C1 segment of cervical spinal cord (tissue), 14 donors: Measurements from ENCODE around the gene NKD1.

Source experiments
- DNase-seq, 14 donors: peaks; one replicate each; lab custom pipeline; 2025; lab: John Stamatoyannopoulos, UW

NKD1 gene

DNA sequence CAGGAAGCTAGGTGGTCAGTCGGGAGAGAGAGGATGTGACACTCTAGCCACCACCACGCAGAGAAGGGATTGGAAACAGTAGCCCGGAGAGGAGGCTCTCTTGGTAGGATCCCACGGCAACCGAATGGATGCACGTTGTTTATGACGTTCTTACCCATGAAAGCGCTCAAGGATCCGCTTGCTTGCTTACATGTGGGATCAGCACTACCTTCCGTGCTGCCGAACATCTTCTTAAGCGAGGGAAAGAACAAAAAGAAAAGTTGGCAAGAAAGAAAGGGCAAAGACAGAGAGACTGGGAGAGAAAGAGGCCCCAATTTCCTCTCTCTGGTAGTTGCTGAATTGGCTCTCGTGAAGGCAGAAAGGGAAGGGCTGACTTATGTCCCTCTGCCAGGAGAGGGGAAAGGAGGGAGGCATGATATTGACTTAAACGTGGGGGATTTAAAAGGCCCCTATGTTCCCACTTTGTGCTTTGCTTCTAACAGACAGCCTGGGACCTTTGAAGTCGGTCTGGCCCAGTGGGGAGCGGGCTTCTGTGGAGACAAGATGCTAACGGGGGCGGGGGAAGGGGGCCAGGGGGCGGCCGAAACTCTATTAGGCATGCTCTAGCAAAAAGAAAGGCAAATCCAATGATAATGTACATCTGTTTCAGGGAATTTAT is 97.5 kb downstream of the NKD1 start:
- DNase-seq, result no peak

DNA sequence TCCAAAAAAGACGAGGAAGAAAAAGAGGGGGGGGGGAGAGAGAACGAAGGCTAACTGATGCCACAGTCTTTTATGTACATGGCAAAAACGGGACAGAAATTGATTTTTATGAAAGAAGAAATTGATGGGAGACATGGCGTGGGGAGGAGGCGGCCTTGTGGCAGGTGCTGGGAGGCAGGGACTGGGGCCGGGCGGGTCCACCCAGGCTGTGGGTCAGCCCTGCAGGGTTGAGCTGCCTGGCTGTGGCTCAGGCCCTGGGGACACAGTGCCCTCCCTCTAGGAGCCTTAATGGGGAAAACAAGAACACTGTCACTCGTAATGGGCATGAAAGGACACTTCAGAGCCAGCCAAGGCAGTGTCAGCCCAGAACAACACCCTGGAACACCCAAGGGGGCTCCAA is 98.1 kb downstream of the NKD1 start:
- no peak for DNase-seq

DNA sequence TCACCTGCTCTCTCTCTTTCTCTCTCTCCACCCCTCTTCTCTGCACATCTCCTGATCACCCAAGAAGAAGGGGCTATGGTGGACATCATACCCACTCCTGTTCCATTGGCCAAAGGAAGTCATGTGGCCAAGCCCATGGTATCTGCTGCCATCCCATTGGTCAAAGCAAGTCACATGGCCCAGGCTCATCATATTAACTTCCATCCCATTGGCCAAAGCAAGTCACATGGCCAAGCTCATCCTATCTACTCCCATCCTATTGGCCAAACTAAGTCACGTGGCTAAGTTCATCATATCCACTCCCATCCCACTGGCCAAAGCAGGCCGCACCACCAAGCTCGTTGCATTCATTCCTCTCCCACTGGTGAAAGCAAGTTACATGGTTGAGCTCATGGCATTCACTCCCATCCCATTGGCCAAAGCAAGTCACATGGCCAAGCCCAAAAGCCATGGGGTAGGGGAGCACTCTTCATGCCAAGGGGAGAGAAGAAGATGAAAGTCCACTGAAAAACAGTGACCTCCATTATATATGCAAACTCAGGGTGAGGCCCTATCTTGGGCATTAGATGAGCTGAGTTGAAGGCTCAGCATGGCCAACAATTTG is 103.7 kb downstream of the NKD1 start:
- no peak for DNase-seq

DNA sequence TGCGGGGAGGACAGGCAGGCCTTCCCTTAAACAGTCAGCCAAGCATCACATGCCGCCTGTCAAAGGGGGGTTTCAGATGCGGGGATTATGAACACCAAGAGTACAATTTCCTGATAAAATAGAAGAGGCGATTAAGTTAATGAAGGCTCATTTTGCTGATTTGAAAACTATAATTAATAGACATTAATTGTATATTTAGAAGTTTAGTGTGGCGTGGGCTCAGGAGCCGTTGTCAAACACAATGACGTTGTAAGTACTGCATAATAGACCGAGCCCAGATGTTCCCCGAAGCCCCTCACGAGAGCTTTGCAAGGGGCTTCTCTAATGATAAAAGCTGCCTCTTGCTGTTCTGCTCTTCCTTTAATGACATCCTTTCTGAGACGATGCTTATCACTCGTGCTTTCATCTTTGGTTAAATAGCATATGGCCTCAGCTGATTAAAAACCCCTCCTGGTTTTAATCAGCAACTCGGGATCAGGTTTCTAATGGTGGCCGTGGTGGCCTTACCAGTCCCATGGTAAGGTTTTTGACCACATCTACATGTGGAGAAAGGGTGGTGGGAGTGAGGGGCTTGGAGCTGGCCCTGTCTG is 104.7 kb downstream of the NKD1 start:
- DNase-seq, result no peak

DNA sequence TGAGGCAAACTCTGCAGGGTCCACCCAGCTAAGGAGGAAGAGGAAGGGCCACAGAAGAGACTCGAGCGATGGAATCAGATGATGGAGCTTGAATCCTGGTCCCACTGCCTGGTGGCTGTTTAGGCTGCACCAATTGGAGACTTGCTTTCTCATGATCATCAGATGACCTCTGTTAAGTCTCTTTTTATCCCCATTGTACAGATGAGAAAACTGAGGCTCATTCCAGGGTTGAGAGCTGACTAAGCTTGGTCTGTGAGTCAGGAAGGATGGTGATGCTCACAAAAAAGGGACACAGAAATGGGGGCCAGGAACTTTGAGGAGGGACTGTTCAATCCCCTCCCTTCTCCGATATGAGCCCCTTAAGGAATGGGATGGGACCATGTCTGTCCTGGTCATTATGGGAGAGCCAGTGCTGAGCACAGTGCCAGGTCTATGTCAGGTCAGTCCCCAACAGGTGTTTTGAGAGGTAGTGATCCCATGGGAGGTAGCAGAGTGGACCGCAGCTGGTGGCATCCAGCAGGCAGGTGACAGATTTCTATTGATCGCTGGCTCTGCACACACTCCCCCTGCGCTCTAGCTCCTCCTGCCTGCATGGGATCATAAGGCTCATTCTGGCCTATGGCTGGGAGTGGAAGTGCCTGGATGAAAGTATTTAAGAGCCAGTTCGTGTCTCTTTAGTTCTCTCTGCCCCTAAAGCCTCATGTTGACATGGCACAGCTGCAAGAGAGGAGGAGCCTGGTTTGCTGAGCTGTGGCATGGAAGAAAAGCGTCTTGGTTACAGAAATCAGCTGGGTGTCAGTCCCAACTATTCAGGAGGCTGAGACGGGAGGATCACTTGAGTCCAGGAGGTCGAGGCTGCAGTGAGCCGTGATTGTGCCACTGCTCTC is 105.7 kb downstream of the NKD1 start:
- DNase-seq, result no peak

DNA sequence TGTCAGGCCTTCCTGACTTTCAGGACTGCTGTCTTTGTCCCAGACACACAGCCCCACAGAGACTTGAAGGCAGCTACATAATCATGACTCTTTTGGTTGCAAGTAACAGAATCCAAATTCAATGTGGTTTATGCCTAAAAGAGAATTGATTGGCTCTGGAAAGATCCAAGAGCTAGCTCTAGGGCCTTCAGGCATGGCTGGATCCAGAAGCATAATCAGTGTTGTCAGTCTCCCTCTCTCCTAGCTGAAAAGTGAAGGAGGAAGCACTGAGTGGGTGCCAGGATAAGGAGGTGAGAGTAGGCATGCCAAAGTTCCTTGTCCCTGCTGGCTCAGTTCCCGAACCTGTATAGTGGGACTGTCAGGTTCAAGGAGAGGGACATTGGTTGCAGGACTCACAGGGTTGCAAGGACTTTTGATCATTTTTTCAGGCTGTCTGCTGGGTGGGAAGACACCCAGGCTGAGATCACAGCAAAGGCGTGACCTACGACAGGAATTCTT is 107.4 kb downstream of the NKD1 start:
- no peak for DNase-seq

DNA sequence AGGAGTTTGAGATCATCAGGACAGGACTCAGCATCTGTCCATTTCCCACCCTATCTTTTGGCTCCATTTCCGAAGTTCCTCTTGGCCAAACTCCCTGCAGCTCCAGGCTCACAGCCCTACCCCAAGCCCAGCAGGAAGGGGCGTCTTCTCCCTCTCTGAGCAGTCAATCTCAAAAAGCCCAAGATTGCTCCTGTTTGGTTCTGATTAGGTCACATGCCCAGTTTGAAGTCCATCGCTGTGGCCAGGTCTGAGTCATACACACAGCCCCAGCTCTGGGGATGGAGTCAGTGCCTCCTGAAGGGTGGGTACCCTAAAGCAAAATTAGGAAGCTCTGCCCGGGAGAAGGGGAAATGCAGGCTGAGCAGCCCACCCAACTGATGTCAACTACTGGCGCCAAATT is 109.0 kb downstream of the NKD1 start:
- no peak for DNase-seq

DNA sequence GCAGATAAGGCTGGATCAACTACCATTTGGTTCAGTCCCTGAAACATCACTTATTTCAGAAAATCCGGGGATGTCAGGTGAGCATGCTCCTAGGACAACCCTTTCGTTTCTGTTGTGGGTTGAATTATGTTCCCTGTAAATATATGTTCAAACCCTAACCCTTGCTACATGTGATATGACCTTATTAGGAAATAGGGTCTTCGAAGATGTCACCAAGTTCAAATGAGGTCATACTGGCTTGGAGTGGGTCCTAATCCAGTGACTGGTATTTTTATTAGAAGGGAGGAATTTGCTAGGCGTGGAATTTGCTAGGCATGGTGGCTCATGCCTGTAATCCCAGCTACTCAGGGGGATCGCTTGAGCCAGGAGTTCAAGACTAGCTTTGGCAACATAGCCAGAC is 111.6 kb downstream of the NKD1 start:
- DNase-seq, result no peak

DNA sequence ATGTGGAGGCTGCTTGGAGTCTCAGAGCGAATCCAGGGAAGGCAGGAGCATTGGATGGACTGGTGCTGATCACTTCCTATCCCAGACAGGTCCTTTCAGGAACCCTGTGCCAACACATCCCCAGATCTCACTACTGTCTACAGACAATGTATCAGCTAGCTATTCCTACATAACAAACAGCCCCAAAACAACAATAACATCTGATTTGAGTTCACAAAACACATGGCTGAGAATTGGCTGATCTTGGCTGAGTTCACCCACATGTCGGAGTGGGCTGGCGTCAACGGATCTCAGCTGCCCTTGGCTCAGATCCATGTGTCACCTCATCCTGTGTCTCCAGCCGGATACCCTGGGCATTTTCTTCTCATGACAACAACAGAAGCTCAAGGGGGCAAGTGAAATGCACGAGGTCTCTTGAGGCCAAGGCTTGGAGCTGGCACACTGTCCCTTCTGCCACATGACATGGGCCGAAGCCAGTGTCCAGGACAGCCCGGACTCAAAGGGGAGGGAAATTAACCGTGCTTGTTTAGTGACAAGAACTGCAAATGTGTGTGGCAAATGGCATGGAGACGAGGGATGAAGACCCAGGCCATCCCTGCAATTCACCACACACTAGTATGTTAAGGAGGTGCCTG is 114.2 kb downstream of the NKD1 start:
- no peak for DNase-seq

DNA sequence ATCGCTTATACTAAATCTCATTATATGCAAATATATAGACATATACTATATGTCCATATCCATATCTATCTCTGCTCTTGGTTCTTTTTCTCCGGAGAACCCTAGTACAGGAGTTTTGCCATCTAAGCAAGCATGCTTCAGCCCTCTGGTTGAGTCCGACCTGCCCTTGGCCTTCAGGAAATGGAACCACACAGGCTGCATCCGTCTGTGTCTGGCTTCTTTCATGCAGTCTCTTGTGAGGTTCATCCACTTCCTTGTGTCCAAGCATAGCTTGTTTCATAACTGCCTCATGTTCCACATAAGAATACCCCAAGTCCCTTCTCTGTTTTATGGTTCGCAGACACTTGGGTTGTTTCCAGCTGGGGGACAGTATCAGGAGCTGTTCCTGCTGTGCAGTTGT is 116.1 kb downstream of the NKD1 start:
- DNase-seq, result no peak

DNA sequence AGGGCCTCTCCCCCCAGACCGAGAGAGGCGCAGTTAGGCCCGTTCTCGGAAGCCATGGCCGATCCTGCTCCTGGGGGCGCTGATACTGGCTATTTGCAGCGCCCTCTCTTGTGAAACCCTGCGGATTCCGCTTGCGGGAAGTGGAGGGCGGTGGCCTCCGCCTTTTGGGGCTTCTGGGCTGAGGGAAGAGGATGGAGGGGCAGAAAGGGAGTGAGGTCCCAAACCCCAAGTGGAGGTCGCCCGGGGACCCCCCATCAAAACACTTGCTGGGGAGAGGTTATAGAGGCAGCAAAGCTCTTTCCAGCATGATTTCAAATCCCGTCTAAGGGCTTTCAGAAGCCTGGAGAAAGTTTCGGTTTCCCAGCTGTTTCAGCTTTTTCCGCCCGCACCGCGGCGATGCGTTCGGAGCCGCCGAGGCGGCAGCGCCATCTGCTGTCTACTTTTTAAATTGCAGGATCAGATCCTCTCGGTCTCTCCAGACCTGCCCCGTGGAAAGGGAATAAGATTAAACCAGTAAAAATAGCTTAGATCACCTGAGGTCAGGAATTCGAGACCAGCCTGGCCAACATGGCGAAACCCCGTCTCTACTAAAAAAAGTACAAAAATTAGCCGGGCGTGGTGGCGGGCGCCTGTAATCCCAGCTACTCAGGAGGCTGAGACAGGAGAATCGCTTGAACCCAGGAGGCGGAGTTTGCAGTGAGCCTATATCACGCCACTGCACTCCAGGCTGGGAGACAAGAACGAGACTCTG is 117.1 kb downstream of the NKD1 start:
- peak in 13 of 14 donors; percentile 18 to 83 (median 48) for DNase-seq

DNA sequence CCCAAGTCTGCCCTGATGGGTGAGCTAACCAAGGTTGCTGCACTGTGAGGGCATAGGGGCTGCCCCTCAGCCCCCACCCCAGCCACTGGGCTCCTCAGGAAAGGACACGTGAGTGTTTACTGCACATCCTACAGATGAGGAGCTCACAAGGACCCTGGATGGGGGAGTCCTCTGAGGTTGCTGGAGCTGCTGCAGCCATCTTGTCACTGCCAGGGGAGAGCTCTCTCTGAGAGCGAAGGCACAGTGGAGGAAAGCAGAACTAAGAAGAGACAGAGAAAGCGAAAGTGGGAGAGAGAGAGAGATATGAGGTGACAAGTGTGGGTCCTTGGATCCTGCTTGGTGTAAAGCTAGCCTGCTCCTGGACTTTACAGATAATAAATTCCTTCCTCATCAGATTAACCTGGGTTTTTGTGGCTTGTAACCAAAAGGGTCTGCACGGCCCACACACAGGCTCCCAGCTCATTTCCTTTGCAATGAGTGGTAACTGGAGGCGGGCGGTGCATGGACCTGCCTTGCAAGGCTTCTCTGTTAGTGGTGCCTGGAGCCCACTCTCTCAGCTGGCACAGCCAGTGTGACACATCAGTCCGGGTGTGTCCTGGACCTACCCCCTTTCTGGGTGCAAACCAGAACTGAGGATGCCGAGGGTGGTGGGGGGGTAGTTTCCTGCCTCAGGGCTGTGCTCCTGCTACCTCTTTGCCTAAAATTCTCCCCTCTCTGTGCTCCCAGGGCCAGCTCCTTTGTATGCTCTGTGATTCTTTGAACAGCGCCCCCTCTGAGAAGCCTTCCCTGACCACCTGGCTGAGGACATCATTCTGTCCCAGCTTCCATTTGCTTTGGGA is 118.7 kb downstream of the NKD1 start:
- DNase-seq, result no peak

DNA sequence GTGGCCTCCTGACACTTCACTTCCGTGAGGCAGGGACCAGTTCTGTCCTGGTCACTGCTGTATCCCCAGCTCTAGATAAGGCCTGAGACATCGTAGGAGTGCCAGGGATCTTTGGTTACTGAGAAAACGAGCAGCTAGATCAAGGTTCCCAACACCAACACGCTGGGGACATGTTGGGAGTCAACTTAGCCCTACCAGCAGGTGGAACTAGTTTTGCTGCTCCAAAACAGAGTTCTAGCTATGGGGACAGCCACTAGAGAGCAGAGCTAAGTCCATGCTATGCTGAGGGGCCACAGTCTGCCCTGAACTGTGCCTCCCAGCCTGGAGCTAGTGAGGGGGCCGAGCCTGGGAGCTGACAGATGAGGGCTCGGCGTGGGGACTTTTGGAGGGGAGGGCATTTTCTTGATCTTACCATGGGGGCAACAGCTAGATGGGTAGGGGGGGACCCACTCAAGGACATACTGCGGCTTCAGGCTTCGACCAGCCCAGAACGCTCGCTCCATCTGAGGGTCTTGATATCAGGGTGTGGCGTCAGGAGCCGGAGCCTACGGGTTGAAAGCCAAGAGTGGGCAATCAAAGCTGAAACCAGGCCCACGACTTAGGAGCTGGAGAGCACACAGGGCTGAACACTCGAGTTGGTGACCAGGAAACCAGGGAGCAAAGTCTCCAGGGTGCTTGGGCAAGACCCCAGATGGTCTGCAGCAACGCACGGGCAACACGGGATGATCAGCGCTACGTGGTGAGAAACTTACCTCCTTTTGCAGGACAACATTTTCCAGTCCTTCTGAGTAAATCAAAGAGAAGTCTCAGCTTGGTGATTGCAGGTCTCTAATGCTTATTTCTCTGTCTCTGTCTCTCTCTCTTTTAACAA is 119.5 kb downstream of the NKD1 start:
- no peak for DNase-seq

DNA sequence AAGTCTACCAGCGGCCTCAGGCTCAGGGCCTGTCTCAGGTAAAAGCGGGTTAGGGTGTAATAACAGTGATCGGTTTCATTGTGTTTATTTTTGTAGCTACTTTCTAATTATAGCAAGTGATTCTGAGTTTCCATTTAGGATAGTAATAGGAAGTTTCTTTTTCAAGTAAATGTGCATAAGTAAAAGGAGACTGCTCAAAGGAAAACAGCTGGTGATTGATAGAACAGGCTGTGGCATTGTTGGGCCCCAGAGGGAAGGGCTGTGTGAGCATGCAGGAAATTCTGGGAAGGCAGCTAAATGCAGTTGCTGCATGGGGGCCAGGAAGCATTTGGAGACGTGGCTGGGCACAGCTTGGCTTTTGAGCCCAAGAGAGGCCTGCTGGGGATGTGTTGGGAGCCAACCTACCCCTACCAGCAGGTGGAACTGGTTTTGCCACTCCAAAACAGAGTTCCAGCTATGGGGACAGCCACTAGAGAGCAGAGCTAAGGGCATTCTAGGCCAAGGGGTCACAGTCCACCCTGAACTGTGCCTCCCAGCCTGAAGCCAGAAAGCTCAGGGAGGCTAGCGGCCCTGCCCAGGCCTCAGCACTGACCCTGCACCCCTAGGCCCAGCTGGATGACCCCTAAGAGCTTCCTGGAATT is 120.3 kb downstream of the NKD1 start:
- peak in 2 of 14 donors; percentile 10 to 28 for DNase-seq

DNA sequence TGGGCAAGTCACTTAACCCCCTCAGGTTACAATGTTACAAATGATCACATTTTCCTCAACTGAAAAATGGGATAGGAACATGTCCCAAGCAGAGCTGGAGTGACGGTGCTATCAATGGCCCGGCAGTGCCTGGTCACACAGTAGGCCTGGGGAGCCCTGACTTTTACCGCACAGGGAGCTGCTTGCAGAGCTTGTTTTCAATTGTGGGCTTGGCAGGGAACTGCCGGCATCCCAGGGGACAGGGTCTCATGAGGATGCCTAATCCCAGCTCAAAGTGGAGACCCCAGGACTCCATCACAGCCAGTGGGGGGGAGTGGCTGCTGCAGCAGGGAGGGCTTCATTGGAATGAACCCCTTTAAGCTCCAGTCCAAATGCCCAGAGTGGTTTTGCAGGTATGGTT is 121.5 kb downstream of the NKD1 start:
- DNase-seq, result no peak

DNA sequence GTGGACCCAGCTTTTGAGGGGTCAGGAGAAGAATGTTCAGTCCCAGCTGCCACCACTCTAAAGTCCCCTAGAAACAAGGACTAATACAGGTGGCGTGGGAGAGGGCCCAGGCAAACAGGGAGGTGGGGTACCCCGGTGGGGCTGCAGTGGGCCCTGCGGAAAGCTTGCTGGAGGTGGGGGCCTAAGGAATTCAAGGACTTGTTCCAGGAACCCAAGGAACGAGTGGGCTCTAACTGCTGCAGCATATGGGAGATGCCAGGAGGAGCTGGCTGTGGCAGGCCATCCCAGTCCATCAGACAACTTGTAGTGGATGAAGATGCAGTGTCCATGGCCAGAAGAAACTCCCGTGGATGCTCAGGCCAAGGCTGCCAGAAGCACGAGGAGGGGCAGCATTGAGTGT is 122.3 kb downstream of the NKD1 start:
- no peak for DNase-seq

DNA sequence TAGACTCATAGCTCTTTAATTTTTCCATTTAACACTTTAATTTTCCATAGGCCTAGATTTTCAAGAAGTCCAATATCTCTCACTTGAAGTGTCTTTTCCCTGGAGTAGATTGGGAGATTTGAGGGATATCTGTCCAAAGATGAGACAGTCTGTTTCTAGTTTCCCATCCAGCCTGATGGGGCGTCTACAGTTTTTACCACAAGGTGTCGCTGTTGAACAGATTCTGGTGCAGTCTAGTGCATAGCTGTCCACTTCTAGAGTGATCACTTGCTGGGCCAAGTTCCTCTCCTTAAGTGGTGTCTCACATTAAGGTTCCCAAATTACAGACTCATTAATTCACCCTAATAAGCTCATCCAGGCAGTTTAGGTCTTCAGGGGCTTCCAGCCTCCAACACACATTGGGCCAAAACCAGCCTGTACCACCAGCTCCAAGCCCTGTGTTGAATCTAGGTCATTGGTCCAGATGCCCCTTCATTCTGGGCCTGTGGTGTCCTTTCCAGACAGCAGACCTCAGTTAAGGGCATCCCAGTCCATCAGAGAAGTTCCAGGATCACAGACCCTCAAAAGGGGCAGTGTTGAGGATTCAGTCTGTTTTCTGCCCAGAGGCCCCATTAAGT is 123.6 kb downstream of the NKD1 start:
- DNase-seq, result no peak
